ENCODE results near the gene SLC7A8.

The SLC7A8 gene

DNA sequence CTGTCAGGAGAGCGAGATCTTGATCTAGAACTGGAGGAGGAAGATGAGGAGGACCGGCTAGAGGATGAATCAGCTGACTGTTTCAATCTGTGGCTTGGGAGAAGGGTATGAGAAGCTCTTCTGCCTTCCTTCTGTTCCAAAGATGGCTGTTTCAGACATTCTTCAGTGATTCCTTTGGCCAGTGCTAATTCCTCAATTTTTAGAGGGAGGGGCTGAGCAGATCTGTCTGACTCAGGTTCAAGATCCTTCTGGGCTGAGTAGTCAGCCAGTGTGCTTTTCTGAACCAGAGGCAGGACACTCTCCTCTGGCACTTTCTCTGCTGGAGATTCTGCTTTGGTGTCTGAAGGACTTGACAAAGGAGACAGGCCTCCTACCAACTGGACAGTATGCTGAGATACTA, 103.7 kb downstream of the SLC7A8 start:
- TF ChIP-seq RAD21 (IDR thresholded peaks at IDR 0.05; ENCODE audit: low read depth) (no peak), YY1 (IDR thresholded peaks at IDR 0.05; ENCODE audit: low read depth) (no peak)

DNA sequence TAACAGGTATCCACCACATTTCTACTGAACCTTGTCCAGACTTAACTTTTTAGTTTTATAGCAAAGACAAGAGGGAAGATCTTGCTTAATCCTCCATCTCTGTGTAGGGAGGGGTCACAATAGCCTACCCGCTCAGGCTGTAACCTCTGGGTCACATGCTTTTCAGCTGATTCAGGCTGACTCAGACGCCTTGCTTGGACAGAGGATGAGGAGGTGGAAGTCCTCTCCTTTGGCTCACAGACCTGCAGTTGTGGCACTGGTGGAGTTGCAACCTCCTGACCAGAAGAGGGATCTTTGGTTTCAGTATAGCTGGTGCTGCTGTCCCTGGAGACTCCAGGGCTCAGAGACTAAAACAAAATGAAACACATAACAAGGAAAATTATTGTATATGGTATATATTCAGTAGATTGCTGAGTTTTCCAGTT, 104.8 kb downstream of the SLC7A8 start:
- TF ChIP-seq, protein P1, sequence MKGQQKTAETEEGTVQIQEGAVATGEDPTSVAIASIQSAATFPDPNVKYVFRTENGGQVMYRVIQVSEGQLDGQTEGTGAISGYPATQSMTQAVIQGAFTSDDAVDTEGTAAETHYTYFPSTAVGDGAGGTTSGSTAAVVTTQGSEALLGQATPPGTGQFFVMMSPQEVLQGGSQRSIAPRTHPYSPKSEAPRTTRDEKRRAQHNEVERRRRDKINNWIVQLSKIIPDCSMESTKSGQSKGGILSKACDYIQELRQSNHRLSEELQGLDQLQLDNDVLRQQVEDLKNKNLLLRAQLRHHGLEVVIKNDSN (IDR thresholded peaks at IDR 0.05): peak; percentile 66
- TF ChIP-seq FOXM1 (IDR thresholded peaks at IDR 0.05; ENCODE audit: borderline replicate concordance, low read depth): no peak

DNA sequence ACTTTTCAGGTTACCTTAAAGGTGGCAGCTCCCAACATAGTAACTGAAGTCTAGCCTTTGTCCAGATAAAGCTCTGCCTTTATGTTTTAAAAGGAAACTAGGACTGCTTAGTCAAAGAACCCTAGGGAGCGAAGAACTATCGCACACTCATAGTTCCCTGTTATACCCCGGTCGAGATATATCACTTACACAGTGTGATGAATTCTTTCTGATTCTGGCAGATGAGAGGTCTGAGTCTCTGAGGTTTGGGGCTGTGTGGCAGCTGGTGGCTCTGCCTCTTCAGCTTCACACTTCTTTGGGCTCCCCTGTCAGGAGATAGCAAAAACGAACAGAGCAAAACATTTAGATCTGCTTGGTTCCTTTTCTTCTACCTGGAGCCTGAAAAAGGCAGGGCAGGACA, 105.5 kb downstream of the SLC7A8 start:
- TF ChIP-seq TCF12 (IDR thresholded peaks at IDR 0.05; ENCODE audit: low read depth): no peak
- TF ChIP-seq EP300 (IDR thresholded peaks at IDR 0.05; ENCODE audit: borderline replicate concordance): no peak
- TF ChIP-seq YY1 (IDR thresholded peaks at IDR 0.05; ENCODE audit: low read depth): no peak
- TF ChIP-seq TAF1 (IDR thresholded peaks at IDR 0.05; ENCODE audit: low read depth): no peak
- TF ChIP-seq CEBPB (IDR thresholded peaks at IDR 0.05): no peak
- TF ChIP-seq EGR1 (IDR thresholded peaks at IDR 0.05): no peak
- TF ChIP-seq, protein P2, sequence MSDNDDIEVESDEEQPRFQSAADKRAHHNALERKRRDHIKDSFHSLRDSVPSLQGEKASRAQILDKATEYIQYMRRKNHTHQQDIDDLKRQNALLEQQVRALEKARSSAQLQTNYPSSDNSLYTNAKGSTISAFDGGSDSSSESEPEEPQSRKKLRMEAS (IDR thresholded peaks at IDR 0.05): no peak
- TF ChIP-seq NFIC (IDR thresholded peaks at IDR 0.05): no peak
- TF ChIP-seq TEAD4 (IDR thresholded peaks at IDR 0.05): no peak
- TF ChIP-seq, protein P3, sequence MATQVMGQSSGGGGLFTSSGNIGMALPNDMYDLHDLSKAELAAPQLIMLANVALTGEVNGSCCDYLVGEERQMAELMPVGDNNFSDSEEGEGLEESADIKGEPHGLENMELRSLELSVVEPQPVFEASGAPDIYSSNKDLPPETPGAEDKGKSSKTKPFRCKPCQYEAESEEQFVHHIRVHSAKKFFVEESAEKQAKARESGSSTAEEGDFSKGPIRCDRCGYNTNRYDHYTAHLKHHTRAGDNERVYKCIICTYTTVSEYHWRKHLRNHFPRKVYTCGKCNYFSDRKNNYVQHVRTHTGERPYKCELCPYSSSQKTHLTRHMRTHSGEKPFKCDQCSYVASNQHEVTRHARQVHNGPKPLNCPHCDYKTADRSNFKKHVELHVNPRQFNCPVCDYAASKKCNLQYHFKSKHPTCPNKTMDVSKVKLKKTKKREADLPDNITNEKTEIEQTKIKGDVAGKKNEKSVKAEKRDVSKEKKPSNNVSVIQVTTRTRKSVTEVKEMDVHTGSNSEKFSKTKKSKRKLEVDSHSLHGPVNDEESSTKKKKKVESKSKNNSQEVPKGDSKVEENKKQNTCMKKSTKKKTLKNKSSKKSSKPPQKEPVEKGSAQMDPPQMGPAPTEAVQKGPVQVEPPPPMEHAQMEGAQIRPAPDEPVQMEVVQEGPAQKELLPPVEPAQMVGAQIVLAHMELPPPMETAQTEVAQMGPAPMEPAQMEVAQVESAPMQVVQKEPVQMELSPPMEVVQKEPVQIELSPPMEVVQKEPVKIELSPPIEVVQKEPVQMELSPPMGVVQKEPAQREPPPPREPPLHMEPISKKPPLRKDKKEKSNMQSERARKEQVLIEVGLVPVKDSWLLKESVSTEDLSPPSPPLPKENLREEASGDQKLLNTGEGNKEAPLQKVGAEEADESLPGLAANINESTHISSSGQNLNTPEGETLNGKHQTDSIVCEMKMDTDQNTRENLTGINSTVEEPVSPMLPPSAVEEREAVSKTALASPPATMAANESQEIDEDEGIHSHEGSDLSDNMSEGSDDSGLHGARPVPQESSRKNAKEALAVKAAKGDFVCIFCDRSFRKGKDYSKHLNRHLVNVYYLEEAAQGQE (IDR thresholded peaks at IDR 0.05; ENCODE audit: low read depth): no peak
- TF ChIP-seq CREB1 (IDR thresholded peaks at IDR 0.05; ENCODE audit: low read depth): no peak
- no peak for TF ChIP-seq FOXM1 (IDR thresholded peaks at IDR 0.05; ENCODE audit: borderline replicate concordance, low read depth)
- TF ChIP-seq RAD21 (IDR thresholded peaks at IDR 0.05; ENCODE audit: low read depth): no peak
- TF ChIP-seq ZBTB7A (IDR thresholded peaks at IDR 0.05; ENCODE audit: low read depth): no peak
- TF ChIP-seq, protein P1 (IDR thresholded peaks at IDR 0.05): no peak

DNA sequence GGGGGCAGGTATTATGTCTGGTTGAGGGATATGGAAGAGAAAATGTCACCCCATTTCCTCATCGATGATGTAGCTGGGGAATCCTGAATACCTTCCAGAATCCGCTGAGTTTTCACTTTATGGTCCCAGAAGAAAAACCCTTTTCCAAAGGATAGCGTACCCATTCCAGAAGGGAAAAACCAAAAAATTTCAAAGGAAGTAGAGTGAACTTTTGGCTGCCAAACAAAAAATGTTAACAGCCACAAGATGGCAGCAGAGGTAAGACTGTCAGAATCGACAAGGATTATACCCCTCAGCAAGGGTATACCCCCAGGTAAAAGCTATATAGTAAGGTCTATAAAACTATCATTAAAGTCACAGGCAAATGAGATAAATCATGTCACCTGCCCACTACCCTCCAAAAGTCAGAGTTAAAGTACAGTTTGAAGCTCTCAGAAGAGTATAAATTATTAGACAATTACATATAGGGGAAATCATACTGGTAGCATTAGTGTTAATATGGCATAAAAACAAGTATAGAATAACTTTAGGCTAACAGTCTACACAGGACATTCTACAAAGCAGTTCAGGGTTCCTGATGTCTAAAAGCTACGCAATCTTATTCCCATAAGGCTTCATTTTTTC, 106.6 kb downstream of the SLC7A8 start:
- TF ChIP-seq TAF1 (IDR thresholded peaks at IDR 0.05; ENCODE audit: low read depth): no peak
- peak; percentile 35 for TF ChIP-seq RAD21 (IDR thresholded peaks at IDR 0.05; ENCODE audit: low read depth)

Measured in Ishikawa (cell line).